MM.1S (cell line): ENCODE data around the gene TTC19.

Experiments used
- CTCF ChIP-seq: fragments of 300-600 bp; sonication (generic); IDR thresholded peaks from 2 replicates; pipeline ENCODE4 v1.5.1; 2016; ENCODE audit warnings: antibody characterized with exemption, low read length, mixed read lengths
- EZH2phosphoT487 ChIP-seq: fragments of 300-600 bp; sonication (generic); IDR thresholded peaks from 2 replicates; pipeline ENCODE4 v1.6.1; 2018; ENCODE audit warnings: antibody characterized with exemption, low read length

GRCh38 chr17:16036261-16036660 is 36.6 kb downstream of the TTC19 start:
- TF ChIP-seq CTCF (no peak), EZH2phosphoT487 (no peak)
